Stimulated activated CD4-positive, alpha-beta T cell treated with anti-CD3 and anti-CD28 coated beads, Interleukin-4, amount 100 ng/mL, for 48 hours (primary cell): ENCODE data around the gene MSI2.

ENCODE experiments used
- DNase-seq, 2 donors: peaks; one replicate each; pipeline ENCODE4 v3.0.0-alpha.2; 2020; ENCODE audit warnings: low read depth in 2 of 2

Gene MSI2

GRCh38 chr17:57663326-57664070, 407.2 kb downstream of the MSI2 start:
- DNase-seq, result no peak

GRCh38 chr17:57665128-57665527, 408.8 kb downstream of the MSI2 start:
- no peak for DNase-seq

- no peak for DNase-seq
Observed at GRCh38 chr17:57665696-57666095, 409.4 kb downstream of the MSI2 start.

- DNase-seq, result no peak
Observed at GRCh38 chr17:57666201-57666870, 410.0 kb downstream of the MSI2 start.

GRCh38 chr17:57666946-57667345, 410.6 kb downstream of the MSI2 start:
- DNase-seq, result no peak

GRCh38 chr17:57667461-57667923, 411.2 kb downstream of the MSI2 start:
- no peak for DNase-seq

- no peak for DNase-seq
Observed at GRCh38 chr17:57668332-57668731, 412.0 kb downstream of the MSI2 start.

GRCh38 chr17:57669671-57670529, 413.6 kb downstream of the MSI2 start:
- DNase-seq, result no peak

GRCh38 chr17:57670769-57671569, 414.6 kb downstream of the MSI2 start:
- DNase-seq, result no peak

- DNase-seq, result peak; percentile 59 to 64
Observed at GRCh38 chr17:57671667-57672632, 415.6 kb downstream of the MSI2 start.

- no peak for DNase-seq
Observed at GRCh38 chr17:57672971-57673370, 416.6 kb downstream of the MSI2 start.

GRCh38 chr17:57674894-57675293, 418.6 kb downstream of the MSI2 start:
- no peak for DNase-seq

- no peak for DNase-seq
Observed at GRCh38 chr17:57675427-57676387, 419.4 kb downstream of the MSI2 start.

GRCh38 chr17:57676543-57676942, 420.2 kb downstream of the MSI2 start:
- DNase-seq, result no peak

- DNase-seq, result no peak
Observed at GRCh38 chr17:57677301-57677700, 421.0 kb downstream of the MSI2 start.

GRCh38 chr17:57677858-57678257, 421.5 kb downstream of the MSI2 start:
- no peak for DNase-seq

- no peak for DNase-seq
Observed at GRCh38 chr17:57678393-57678792, 422.1 kb downstream of the MSI2 start.

GRCh38 chr17:57679356-57679755, 423.0 kb downstream of the MSI2 start:
- no peak for DNase-seq
